Kasumi-1 (cell line): ENCODE measurements around the gene LYRM2.

ENCODE experiments used
- DNase-seq, 2 experiments: peaks; one replicate each; lab custom pipeline; 2025; lab: John Stamatoyannopoulos, UW

The LYRM2 gene

DNA sequence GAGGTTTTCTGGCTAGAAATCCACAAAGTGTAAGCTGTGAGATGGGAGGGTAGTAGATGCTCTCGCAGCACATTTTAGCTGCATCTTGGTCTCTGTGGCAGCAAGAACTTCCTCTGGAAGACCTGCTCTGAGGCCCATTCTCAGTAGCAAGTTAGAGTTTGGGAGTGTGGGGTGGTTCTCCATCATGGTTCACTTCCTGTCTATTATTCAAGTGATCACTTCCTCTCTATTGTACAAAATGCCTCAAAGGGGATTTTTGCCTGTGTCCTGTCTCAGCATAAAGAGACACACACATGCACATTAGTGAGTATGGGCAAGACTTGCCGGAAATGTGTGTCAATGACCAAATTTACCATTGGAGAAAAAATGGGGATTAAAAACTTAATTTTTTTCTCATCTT, 42.5 kb downstream of the LYRM2 start:
- DNase-seq, result peak in 1 of 2 experiments; percentile 3

DNA sequence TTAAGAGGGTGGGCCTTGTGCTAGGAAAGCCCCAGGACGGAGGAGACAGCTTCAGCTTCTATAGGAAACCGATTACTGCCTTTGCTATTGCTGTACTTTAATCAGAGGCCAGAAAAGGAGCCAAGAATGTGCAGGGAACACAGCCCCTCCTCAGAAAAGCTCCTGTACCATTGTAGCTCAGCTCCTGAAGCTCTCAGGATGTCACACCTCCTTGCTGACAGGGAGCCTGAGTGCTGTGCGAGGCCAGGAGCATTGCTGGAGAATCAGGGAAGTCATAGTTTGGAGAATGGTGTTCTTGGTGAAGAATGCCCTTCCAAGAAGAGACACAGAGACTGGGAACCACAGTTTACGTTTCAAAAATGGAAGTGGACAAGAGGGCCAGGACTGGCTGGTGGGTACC, 46.8 kb downstream of the LYRM2 start:
- no peak for DNase-seq

DNA sequence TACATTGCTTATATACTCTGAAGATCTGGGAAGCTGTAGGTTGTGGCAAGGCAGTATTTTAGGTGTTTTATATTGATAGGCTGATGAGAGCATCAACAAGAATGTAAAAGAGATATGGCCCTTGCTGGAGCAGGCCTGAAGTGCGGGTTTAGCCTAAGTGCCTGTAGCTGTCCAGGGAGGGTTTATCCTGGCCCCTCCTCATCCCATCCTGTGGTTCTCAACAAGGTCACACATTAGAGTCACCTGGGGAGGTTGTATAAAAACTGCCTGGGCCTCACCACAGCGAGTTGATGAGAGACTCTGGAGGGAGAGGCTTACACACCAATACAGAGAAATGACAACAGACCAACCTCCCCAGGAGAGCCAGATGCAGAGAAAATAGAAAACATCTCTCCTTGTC, 48.4 kb downstream of the LYRM2 start:
- no peak for DNase-seq

DNA sequence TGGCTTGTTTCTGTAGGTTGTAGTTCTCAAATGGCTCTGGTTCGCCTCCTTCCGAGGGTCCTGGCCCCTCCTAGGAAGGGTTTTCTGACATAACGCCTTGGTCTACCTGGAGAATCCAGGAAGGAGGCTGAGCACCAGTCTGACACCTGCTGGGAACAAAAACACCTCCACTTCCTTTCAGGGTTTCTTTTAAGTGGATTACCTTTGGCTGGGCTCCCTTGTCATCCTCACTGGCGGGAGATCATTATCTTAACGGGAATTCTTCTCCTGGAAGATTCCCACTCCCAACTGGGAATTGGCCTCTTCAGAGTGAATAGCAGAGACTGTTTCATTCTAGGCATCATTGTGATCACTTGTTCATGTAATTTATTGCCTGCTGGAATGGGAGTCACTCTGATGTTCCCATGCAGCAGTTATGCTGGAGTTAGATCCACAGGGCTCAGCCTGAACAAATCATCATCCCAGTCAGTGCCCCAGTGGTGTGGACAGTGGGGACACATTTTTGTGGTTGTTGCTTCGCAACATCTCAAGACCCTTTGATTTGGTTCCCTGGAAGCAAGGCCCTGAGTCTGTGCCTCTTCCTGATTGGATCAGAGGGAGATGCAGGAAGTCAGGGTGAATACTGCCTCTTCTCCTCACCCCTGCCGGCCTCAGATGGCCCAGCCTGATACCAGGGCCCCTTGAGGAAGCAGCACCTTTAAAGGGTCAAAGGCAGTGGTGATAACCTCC, 49.1 kb downstream of the LYRM2 start:
- DNase-seq, result no peak

DNA sequence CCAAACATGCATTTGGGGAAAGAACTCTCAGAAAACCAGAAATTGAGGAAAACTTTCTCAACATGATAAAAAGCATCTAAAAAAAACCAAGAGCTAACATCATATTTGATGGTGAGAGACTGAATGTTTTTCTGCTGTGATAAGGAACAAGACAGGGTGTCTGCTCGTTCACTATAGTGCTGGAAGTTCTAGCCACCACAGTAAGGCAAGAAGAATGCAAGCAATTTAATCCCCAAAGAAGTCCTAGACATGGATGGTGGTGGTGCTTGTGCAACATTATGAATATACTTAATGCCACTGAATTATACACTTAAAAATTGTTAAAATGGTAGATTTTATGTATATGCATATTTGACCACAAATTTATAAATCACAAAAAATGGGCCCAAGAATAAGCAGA, 53.4 kb downstream of the LYRM2 start:
- no peak for DNase-seq

DNA sequence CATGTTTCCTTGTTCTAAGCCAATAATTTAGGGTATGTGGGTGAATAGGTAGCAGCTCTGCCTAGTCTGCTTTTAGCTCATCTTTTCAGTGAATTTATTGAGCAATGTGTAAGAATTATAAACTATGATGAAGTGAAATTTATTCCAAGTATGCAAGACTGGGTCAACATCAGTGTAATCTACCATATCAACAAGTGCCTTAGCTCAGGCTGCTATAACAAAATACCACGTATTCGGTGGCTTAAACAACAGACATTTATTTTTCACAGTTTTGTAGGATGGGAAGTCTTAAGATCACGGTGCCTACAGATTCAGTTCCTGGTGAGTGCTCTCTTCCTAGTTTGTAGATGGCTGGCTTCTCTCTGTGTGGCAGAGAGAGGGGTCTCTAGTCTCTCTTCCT, 54.0 kb downstream of the LYRM2 start:
- DNase-seq, result no peak

DNA sequence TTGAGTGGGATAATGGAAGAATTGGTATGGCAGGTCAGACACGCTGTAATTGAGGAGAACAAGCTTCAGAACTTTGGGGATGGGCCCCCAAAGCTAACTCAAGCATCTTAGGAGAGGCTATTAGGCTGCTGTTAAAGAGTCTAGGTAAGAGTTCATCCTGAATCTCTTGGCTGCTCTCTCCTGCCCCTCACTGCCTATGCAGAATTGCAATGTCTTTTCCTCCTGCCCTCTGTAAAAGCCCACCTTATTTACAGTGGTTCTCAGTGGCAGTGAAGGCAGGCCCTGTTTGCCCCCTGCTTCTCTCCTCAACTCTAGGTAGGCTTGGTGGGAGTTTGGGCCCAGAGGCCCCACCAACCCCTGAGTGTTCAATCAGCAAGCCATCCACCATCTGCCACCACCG, 55.0 kb downstream of the LYRM2 start:
- DNase-seq, result no peak

DNA sequence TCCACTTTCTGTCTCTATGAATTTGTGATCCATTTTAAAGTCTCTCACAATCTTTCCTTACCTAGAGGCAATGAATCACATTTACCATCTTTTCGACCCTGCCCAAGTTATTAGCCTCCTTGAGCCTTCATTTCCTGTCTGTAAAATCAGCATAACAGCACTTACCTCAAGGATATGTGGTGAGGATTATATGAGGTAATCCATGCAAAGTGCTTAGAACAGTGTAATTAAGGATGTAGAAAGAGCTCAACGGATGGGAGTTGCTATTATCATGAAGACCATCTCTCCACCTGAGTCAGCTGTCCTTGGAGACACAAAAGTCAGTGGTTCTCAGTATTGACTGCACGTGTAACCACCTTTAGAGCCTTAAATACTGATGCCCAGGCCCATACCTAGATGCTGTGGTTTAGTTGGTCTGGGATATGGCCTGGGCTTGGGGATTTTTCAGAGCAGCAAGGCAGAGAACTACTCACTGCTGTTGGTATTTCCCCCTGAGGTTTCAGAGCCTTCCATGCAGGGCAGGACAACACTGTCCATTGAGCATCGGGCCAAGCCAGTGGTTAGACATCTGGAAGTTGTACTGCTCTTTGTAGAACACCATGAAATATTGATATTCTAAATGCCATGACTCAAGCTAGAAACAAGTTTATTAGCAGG, 55.8 kb downstream of the LYRM2 start:
- DNase-seq, result no peak

DNA sequence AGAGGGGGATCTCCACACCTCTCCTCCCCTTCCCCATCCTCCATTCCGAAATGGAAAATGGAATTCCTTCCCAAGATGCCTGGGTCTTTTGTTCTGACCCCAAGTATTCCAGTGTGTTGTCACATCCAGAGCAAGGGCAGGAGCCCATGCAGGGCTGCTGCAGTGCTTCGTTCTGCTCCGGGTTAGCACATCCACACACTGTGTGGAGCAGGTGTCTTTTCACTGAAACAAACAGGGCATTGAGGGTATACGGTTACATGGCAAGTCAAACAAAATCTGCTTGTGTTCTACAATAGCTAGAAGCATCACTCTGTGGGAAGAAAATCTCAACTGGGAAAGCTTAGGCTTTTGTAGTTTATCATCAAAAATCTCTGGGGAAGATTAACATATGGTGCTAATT, 56.9 kb downstream of the LYRM2 start:
- no peak for DNase-seq

DNA sequence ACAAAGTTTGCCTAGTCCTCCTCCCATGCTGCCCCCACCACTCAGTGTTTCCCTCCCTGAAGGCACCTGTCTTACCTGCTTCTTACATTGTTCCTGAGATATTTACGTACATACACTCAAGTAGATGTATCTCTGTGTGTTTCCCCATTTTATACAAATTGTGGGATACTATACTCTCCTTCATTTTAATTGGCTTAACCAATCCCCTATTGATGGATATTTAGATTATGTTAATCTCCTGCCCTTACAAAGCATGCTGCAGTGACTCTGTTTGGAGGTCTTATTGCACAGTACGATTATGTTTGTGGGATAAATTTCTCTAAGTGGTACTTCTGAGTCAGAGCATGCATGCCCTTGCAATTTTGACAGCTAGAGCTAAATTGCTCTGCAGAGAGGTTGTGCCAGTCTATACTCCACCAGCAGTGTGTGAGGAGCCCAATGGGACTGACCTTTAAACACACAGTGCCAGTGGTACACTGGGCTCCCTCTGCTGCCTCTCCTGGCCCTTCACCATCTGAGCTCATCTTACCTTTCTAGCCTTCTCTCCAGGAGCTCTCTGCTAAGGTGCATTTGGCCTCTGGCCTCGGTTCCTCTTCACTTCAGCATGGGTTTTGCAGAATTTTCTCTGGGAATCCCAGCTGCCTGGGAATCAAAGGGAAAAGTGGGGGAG, 57.4 kb downstream of the LYRM2 start:
- DNase-seq, result no peak

DNA sequence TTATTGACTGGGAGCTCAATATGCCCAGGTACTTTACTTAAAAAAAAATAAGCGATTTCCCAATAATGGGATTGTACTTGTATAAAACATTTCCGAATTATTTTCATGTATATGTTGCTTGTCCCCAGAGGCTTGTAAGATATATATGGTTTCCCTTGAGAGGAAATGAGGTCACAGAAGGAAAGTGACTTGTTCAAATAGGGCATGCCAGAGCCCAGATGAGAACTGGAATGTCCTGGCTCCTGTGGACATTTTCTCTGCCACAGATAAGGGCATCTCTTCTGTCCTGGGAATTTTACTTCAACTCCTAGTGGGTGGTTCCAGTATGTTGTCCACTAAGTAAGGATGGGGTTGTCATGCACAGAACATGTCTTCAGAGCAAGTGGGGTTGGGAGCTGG, 63.0 kb downstream of the LYRM2 start:
- no peak for DNase-seq

DNA sequence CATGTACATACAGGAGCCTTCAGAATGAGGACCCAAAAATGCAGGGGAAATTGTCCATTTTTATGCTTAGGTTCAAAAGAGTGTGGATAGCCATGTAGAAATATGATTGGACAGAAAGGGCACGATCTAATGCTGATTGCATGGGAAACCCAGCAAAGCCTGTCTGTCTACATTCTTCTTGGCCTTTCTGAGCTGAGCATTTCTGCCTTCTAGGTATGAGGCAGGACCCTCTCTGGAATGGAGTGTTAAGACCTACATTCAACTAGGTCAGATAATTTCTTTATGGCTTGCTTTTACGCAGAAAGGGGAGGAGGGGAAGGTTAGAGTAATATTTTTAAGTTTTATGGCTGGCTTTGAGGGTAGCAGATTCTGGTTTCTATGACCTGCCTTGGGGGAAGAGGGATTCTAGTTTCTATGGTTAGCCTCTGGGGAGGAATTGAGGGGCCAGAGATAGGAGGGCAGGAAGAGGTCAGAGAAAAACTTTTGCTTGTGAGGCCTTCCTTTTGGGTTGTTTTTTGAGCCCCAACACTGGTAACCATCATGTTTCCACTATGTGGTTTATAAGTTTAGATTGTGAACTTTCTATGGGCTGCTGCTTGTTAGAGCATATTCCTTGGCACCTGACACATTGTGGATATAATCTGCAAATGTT, 63.5 kb downstream of the LYRM2 start:
- DNase-seq, result no peak

DNA sequence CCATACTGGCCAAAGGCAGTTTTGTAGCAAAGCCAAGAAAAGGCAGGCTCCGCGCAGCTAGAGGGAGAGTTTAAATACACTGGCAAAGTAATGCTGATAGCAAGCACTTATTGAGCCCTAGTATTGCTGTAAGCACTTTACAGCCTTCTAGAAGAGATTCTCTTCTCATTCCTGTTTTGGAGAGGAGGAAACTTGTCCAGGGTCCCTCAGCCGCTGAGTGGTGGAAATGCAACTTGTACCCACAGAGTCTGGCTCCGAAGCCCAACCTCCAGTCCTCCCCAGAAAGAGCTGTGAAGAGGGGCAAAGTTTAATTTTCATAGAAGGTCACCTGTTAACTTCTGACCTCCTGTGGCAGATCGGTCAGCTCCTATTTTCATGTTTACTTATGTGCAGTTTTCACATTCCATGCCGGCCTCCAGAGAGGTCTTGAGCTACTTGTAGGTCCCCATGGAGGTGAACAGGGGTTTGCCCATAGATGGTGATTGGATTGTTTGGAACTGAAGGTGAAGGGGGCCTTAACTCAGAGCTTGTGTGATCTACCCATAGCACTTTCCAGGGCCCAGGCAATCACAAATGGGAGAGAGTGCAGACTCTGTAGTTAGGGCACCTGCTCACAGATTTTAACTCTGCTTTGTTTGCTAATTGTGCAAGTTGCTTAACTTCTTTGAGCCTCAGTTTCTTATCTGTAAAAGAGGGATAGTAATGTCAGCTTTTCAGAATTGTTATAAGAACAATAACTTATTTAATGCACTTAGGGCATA, 70.7 kb downstream of the LYRM2 start:
- DNase-seq, result no peak

DNA sequence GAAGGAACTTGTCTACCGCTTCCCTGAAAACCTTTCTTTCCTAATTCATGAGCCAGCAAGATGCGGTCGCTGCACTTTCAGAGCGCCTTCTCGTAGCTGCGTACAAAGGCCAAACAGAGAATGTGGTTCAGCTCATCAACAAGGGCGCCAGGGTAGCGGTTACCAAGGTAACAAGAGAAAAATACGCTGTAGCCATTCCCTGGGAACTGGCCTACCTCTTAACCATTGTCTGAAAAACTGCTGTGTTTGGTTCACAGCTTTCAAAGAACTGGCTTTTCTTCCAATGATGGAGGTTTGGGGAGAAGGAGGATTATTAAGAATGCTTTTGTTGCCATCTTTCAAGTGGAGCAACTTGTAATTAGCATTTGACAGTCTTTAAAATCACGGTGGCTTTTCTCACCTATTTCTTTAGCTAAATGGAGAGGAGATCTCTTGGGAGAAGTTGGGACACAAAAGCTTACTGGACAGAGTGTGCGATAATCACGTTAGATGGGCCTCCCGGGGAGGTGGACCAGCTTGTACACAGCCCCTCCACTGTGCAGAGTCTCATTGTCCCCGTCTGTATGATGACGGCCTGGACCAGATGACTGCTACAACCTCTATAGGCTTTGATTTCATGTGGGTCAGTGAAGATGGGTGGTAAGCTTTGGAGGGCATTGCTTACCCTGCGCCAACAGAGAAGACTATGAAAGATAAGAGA, 71.5 kb downstream of the LYRM2 start:
- no peak for DNase-seq

DNA sequence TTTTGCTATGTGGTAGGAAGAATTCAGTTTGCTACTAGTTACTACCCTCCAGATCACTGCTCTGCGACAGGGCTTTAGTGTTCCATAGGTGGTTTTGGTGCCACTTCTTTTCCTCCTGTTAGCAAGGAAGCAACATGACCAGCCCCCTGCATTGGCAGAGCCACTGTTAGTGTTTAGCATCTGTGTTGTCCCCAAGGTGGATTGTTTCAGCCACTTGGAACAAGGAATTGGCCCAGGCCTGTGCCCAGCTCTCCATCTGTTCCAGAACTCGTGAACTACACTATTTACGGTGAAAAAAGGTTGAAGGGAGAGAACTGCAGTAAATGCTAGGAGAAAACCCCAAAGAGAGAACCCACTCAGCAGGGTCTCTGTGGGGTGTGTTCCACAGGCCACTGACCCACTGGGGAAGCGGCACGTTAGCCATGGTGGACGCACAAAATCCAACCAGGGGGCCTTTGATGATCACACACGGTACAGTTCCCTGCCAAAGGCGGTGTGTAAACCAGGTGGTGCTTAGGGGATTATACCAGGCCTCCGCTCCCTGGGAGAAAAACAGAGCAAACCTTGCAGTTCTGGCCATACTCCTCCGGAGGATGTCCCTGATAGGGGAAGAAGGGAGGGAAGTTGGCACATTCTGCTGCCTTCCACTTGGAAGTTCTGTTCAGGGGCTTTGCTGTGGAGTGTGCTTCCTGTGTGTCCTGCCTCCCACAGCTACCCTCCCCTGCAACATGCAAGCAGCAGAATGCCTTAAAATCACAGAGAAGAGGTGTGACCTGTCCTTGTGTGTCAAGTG, 72.3 kb downstream of the LYRM2 start:
- DNase-seq, result no peak

DNA sequence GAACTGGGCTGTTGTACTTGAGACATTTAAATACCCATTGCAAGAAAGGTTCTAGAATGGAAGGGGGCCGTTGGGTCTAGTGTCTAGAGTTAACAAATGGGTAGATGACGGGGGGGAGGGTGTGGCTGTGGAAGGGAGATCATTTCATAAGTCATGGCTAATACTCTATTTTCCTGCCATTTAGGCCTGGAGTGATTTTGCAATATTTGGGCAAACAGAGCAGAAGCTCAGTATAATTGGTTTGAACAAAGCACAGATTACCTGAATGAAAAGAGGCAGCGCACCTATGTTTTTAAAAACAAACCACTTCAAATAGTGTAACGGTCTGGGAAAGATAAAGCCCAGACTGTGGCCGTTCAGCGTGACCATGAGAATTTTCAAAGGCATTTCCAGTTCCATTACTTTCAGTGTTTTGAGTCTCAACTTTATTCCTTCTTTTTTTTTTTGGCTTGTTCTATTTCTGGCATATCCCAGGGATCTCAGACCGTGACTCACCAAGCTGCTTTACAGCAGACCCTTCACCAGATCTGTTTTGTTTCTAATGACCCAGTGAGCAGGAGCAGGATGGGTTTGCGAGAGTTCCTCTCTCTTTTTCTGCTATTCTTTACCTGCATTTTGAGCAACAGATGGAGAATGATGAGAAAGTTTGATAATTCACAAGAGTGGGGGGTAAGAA, 73.7 kb downstream of the LYRM2 start:
- DNase-seq, result no peak

DNA sequence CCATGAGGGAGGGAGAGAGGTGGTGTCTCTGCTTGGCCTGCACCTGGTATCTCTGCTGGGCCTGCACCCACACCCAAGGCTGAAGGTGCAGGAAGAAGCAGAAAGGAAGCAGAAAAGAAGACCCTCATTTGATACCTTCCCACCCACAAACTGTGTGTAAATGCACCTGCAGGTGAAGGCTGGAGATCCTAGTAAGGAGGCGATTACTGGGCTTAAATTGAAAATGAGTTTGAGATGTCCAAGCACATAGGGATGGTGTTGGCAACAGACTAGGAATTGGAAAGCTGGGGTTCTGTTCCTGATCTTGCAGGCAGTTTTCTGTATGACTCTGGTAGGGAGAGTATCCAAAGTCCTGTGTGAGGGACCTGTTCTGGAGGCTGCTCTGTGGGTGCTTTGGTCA, 74.7 kb downstream of the LYRM2 start:
- no peak for DNase-seq

DNA sequence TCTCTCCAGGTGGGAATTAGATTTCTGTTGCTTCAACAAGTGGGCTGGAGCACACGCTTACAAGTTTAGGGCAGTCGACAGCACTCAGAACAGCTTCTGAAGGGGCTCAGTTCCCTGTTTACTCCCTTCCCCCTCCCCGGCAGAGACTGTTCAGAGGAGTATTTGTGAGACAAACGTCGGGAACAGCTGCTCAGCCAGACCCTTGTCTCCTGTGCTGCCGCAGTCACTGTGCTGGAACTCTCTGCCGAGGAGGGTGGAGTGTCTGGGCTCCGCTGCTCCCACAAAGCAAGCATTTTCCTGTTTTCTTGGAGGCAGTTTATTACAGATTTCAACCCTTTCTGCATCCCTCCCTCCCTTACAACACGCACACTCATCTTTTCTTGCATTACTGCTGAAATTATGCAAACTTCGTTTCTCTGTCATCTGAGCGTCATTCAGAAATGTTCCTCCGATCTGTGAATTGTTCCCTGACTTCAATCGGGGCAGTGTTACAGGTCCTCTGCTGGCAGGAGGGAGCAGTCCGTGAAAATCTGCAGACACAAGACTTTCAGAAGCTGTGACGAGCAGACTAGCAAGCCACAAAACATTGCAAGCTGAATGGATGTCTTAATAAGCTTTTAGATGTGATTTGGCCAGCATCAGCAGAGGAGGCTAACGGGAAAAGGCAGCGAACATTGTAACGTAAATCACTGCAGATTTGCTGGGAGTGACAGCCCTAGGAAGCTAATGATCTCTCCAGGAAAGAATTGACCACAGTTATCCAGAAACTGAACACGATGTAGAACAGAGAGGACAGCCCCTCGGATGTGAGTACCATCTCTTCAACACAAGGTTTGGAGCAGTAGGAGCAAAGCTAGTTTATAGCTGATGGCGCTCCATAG, 76.2 kb downstream of the LYRM2 start:
- DNase-seq, result no peak

DNA sequence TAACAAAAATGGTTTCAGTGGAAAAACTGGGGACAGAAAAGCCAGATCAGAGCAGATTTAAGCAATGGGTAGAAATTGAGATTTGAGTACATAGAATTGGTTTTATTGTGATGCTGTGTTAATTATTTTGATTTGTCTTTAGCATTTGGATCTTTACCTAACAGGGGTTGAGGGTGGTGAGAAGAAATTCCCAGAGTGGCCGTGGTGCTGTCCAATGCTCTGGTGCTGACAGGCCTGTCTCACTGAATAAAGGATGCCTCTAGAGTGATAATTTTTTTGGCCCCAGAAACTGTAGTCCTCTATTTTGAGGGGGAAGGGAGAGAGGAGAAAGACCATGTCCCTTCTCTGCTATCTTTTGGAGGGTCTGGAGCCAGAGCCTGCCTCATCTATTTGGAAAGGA, 79.1 kb downstream of the LYRM2 start:
- DNase-seq, result peak; percentile 7 to 29
